Nucleus accumbens (tissue), 56 donors: ENCODE results near the gene SNED1.
A peak's percentile ranks its signal among the peaks of the same experiment; 100 is the strongest.

Experiments
- DNase-seq, 56 donors: peaks; one replicate each; lab custom pipeline; 2025; lab: John Stamatoyannopoulos, UW

Gene SNED1

GRCh38 chr2:241063093-241063551, 64.7 kb downstream of the SNED1 start:
- no peak for DNase-seq

GRCh38 chr2:241063587-241063986, 65.2 kb downstream of the SNED1 start:
- no peak for DNase-seq

- DNase-seq: peak in 4 of 56 donors; percentile 18 to 33 (median 28)
These were observed 65.8 kb downstream of the SNED1 start for GRCh38 chr2:241064008-241064801.

GRCh38 chr2:241064802-241065354, 66.5 kb downstream of the SNED1 start:
- DNase-seq: no peak

- DNase-seq: no peak
These were observed 67.0 kb downstream of the SNED1 start for GRCh38 chr2:241065355-241065803.

GRCh38 chr2:241066171-241066892, 67.9 kb downstream of the SNED1 start:
- DNase-seq: no peak

GRCh38 chr2:241066893-241067341, 68.5 kb downstream of the SNED1 start:
- DNase-seq: no peak

GRCh38 chr2:241067501-241068135, 69.2 kb downstream of the SNED1 start:
- DNase-seq: no peak

GRCh38 chr2:241068136-241068941, 69.9 kb downstream of the SNED1 start:
- no peak for DNase-seq

- no peak for DNase-seq
These were observed 70.8 kb downstream of the SNED1 start for GRCh38 chr2:241068942-241069810.

- DNase-seq: no peak
These were observed 71.4 kb downstream of the SNED1 start for GRCh38 chr2:241069821-241070281.

- DNase-seq: no peak
These were observed 71.9 kb downstream of the SNED1 start for GRCh38 chr2:241070361-241070760.

GRCh38 chr2:241070811-241071676, 72.6 kb downstream of the SNED1 start:
- no peak for DNase-seq

GRCh38 chr2:241071677-241072111, 73.3 kb downstream of the SNED1 start:
- no peak for DNase-seq

GRCh38 chr2:241072151-241072550, 73.7 kb downstream of the SNED1 start:
- no peak for DNase-seq

GRCh38 chr2:241072553-241073165, 74.2 kb downstream of the SNED1 start:
- no peak for DNase-seq
